OCI-LY7 (cell line): Measurements from ENCODE around the gene CEP112. TPM values are rescaled to one million over a fixed set of nuclear protein-coding genes. Genes with fewer than 3 reads are reported as not detected.

ENCODE experiments used
- BruUV-seq: library from RNA; stranded (reverse); fragments of 400-500 nt; replicated peaks from 2 replicates; lab custom pipeline; 2021; lab: Mats Ljungman, UMichigan
- CTCF ChIA-PET: fragments of 300-600 bp; sonication (Branson Sonifier 250); formaldehyde crosslinking; loops from one replicate; lab custom pipeline; 2022; ENCODE audit warnings: antibody characterized with exemption; ENCODE audit not compliant: unreplicated experiment; lab: Charles Lee
- POLR2A ChIA-PET: fragments of 300-600 bp; sonication (Branson Sonifier 250); formaldehyde crosslinking; loops from one replicate; lab custom pipeline; 2022; ENCODE audit warnings: antibody characterized with exemption; lab: Charles Lee
- DNase-seq: peaks from one replicate; pipeline ENCODE4 v3.0.0-alpha.2; 2015; ENCODE audit warnings: low spot score
- H2AFZ ChIP-seq: fragments of 200-600 bp; sonication (generic), shearing (Covaris generic); 2 replicates; pipeline ENCODE4 v1.6.1; 2014; ENCODE audit warnings: mild to moderate bottlenecking, antibody characterized with exemption, low read length, moderate library complexity
- H3K27ac ChIP-seq: fragments of 200-600 bp; sonication (generic); 2 replicates; pipeline ENCODE4 v1.5.1; 2014; ENCODE audit warnings: mixed run types, low read depth, mild to moderate bottlenecking, moderate library complexity, low read length, inconsistent platforms; ENCODE audit not compliant: poor library complexity, severe bottlenecking
- H3K36me3 ChIP-seq: fragments of 200-600 bp; sonication (generic); 2 replicates; pipeline ENCODE4 v1.6.1; 2014; ENCODE audit warnings: mild to moderate bottlenecking, antibody characterized with exemption, low read length, moderate library complexity, mixed read lengths; ENCODE audit not compliant: insufficient read depth
- H3K4me1 ChIP-seq: fragments of 200-600 bp; sonication (generic); 2 replicates; pipeline ENCODE4 v1.5.1; 2014; ENCODE audit warnings: mild to moderate bottlenecking, low read length; ENCODE audit not compliant: insufficient read depth, poor library complexity, severe bottlenecking
- H3K4me2 ChIP-seq: fragments of 200-600 bp; sonication (generic); 2 replicates; pipeline ENCODE4 v1.6.1; 2014; ENCODE audit warnings: mild to moderate bottlenecking, low read length
- H3K4me3 ChIP-seq: fragments of 200-600 bp; sonication (generic); 2 replicates; pipeline ENCODE4 v1.5.1; 2014; ENCODE audit warnings: mild to moderate bottlenecking, low read depth, low read length; ENCODE audit not compliant: poor library complexity, severe bottlenecking
- H3K79me2 ChIP-seq: fragments of 200-600 bp; sonication (generic); 2 replicates; pipeline ENCODE4 v1.6.1; 2016; ENCODE audit warnings: low read depth, mild to moderate bottlenecking, low read length, moderate library complexity, mixed read lengths; ENCODE audit not compliant: insufficient read depth
- H3K9me2 ChIP-seq: fragments of 200-600 bp; sonication (generic); 2 replicates; pipeline ENCODE4 v1.6.1; 2016; ENCODE audit warnings: mild to moderate bottlenecking, low read length, mixed read lengths; ENCODE audit not compliant: insufficient read depth
- H3K9me3 ChIP-seq: fragments of 200-600 bp; sonication (generic); 2 replicates; pipeline ENCODE4 v1.6.1; 2014; ENCODE audit warnings: mild to moderate bottlenecking, mixed run types, low read length, mixed read lengths
- H4K20me1 ChIP-seq: fragments of 200-600 bp; sonication (generic); 2 replicates; pipeline ENCODE4 v1.6.1; 2014; ENCODE audit warnings: mild to moderate bottlenecking, antibody characterized with exemption, low read length, moderate library complexity, mixed read lengths; ENCODE audit not compliant: insufficient read depth
- EZH2phosphoT487 ChIP-seq: fragments of 200-600 bp; sonication (generic); IDR thresholded peaks from 2 replicates; pipeline ENCODE4 v1.6.1; 2018; ENCODE audit warnings: low read depth, borderline replicate concordance, mild to moderate bottlenecking, mixed run types, antibody characterized with exemption, low read length, moderate library complexity, mixed read lengths
- intact Hi-C: fragments of 100-400 bp; cut with micrococcal nuclease; formaldehyde crosslinking; loops from one replicate; pipeline ENCODE4 v1.10.0; 2022; ENCODE audit not compliant: unreplicated experiment
- total RNA-seq, 2 experiments: library from RNA; depleted of rRNA in 1 of 2; stranded (reverse); fragments of >200 nt in 1 of 2; shearing (Covaris generic) in 1 of 2; gene quantifications; 2 replicates each; pipeline ENCODE4 v1.2.3, GENCODE V29; 2014 to 2022
- TF ChIP-seq, protein P1 (sequence below): fragments of 200-600 bp; sonication (generic); conservative IDR thresholded peaks from 2 replicates; pipeline ENCODE4 v1.5.1; 2014; ENCODE audit warnings: mild to moderate bottlenecking, antibody characterized with exemption, low read length, moderate library complexity, mixed read lengths

CEP112 gene
- total RNA-seq, 2 experiments from 2014 or later, result 2.7 to 6.9 TPM

DNA sequence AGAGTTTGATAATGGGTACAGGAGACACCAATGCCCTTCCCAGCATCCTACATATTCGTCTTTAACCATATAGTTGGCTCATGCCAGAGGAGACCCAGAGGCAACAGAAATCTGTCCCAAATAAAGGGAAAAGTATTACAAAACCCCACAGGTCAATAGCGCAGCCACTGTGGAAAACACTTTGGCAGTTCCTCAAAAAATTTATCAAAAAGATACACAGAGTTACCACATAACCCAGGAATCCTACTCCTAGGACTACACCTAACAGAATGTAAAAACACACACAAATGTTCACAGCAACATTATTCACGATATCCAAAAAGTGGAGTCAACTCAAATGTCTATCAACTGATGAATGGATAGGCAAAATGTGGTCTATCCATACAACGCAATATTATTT lies 135.8 kb downstream of the CEP112 start:
- Histone ChIP-seq H3K9me2 (no peaks in the 10 kb centered on the region), H4K20me1 (no peaks in the 10 kb centered on the region), H3K4me1 (no peaks in the 10 kb centered on the region), H3K9me3 (no peaks in the 10 kb centered on the region), H3K36me3 (no peaks in the 10 kb centered on the region), H3K27ac (no peak overlapping the region), H3K79me2 (no peaks in the 10 kb centered on the region), H2AFZ (no peak overlapping the region), H3K4me2 (no peak overlapping the region), H3K4me3 (no peak overlapping the region)
- intact Hi-C loops, result no loop called here
- ChIA-PET CTCF (no interaction called here), POLR2A (no interaction called here)
- BruUV-seq, result no TSS peak
- no peak for DNase-seq
- TF ChIP-seq EZH2phosphoT487, result no peak
- TF ChIP-seq, protein P1, sequence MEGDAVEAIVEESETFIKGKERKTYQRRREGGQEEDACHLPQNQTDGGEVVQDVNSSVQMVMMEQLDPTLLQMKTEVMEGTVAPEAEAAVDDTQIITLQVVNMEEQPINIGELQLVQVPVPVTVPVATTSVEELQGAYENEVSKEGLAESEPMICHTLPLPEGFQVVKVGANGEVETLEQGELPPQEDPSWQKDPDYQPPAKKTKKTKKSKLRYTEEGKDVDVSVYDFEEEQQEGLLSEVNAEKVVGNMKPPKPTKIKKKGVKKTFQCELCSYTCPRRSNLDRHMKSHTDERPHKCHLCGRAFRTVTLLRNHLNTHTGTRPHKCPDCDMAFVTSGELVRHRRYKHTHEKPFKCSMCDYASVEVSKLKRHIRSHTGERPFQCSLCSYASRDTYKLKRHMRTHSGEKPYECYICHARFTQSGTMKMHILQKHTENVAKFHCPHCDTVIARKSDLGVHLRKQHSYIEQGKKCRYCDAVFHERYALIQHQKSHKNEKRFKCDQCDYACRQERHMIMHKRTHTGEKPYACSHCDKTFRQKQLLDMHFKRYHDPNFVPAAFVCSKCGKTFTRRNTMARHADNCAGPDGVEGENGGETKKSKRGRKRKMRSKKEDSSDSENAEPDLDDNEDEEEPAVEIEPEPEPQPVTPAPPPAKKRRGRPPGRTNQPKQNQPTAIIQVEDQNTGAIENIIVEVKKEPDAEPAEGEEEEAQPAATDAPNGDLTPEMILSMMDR, result no peak

DNA sequence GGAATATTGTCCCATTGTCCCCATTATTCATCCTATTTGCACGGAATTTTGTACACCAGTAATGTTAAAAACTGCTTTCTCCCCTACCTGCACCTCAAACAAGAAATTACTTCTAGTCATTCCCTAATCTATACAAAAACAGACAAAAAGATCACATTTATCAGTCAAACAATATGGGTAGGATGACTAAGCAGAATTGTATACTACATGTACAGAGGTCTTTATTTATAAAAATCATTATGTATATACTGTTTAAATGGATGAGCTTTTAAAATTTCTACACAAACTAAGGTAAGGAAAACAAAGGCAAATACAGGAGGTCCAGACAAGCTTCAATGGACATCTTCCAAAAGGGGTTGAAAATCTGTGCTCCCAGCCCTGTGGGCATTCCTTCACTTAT lies 137.7 kb downstream of the CEP112 start:
- no TSS peak for BruUV-seq
- Histone ChIP-seq H3K4me3 (no peak overlapping the region), H3K4me2 (no peak overlapping the region), H3K27ac (no peak overlapping the region), H3K4me1 (no peaks in the 10 kb centered on the region), H3K79me2 (no peaks in the 10 kb centered on the region), H4K20me1 (no peaks in the 10 kb centered on the region), H2AFZ (no peak overlapping the region), H3K9me2 (no peaks in the 10 kb centered on the region), H3K9me3 (no peaks in the 10 kb centered on the region; the same call in 1 of the 2 replicates), H3K36me3 (no peaks in the 10 kb centered on the region)
- DNase-seq, result no peak
- POLR2A ChIA-PET, result no interaction called here
- TF ChIP-seq, protein P1, result no peak
- no peak for TF ChIP-seq EZH2phosphoT487
- CTCF ChIA-PET, result no interaction called here
- intact Hi-C loops, result no loop called here

DNA sequence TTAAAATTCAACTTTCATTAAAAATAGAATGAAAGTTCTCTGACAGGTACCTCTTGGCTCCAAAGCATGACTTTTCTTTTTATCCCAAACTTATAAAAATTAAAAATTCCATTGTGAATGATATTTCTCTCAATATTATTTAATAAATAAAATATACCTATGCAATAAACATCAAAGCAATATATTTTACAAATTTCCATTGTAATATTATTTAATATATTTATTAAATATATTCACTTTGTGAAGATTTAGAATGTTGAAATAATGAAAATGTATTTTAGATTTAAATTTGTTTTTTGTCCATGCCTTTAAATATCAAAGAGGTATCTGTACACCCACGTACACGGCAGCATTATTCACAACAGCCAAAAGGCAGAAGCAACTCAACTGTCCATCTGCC lies 147.8 kb downstream of the CEP112 start:
- Histone ChIP-seq H3K4me2 (no peak overlapping the region), H3K79me2 (no peaks in the 10 kb centered on the region), H3K27ac (no peak overlapping the region), H2AFZ (no peak overlapping the region), H3K4me3 (no peak overlapping the region), H3K9me3 (no peaks in the 10 kb centered on the region), H3K36me3 (no peaks in the 10 kb centered on the region), H3K9me2 (no peaks in the 10 kb centered on the region; the same call in 1 of the 2 replicates), H3K4me1 (no peaks in the 10 kb centered on the region), H4K20me1 (no peaks in the 10 kb centered on the region)
- ChIA-PET POLR2A (no interaction called here), CTCF (no interaction called here)
- intact Hi-C loops, result no loop called here
- no peak for DNase-seq
- no TSS peak for BruUV-seq
- TF ChIP-seq EZH2phosphoT487, result no peak
- TF ChIP-seq, protein P1, result no peak
